ENCODE data around the gene CDH4.

DNA sequence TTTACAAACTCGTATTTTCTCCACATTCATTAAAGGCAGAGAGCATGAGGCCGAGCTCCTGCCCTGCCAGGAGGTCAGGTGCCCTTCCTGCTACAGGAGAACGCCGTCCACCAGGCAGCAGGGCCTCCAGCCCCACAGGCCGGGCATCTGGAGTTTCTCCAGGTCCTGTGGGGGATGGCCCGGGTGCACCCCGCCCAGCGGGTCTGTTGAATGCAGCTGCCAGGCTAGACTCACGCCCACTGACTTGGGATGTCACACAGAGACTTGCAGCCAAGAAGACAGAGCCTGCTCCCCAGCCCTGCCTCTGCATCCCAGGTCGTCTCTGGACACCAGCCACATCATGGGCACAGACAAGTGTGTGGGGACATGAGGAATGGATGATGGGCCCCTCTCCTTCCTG lies 376.4 kb downstream of the CDH4 start:
- TF ChIP-seq, protein P1, sequence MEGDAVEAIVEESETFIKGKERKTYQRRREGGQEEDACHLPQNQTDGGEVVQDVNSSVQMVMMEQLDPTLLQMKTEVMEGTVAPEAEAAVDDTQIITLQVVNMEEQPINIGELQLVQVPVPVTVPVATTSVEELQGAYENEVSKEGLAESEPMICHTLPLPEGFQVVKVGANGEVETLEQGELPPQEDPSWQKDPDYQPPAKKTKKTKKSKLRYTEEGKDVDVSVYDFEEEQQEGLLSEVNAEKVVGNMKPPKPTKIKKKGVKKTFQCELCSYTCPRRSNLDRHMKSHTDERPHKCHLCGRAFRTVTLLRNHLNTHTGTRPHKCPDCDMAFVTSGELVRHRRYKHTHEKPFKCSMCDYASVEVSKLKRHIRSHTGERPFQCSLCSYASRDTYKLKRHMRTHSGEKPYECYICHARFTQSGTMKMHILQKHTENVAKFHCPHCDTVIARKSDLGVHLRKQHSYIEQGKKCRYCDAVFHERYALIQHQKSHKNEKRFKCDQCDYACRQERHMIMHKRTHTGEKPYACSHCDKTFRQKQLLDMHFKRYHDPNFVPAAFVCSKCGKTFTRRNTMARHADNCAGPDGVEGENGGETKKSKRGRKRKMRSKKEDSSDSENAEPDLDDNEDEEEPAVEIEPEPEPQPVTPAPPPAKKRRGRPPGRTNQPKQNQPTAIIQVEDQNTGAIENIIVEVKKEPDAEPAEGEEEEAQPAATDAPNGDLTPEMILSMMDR (conservative IDR thresholded peaks at IDR 0.05; ENCODE audit: low read length), result no peak
- TF ChIP-seq EZH2phosphoT487 (IDR thresholded peaks at IDR 0.05; ENCODE audit: borderline replicate concordance, low read depth, low read length), result no peak

Data from OCI-LY7 (cell line).